Stimulated activated CD4-positive, alpha-beta T cell treated with anti-CD3 and anti-CD28 coated beads, Interleukin-4, amount 100 ng/mL, for 1 hour (primary cell): Measurements from ENCODE around the gene CD48.

Experiments
- DNase-seq: peaks from one replicate; pipeline ENCODE4 v3.0.0-alpha.2; 2020

The CD48 gene

GRCh38 chr1:160646711-160647328 is 64.8 kb downstream of the CD48 start, which contains the start of gene SLAMF1:
Gene SLAMF1 (minus strand): TSS chr1:160647044. CDS start chr1:160646945, 99 bp downstream.
- DNase-seq = no peak

GRCh38 chr1:160646180-160646579 is 65.4 kb downstream of the CD48 start:
- no peak for DNase-seq

GRCh38 chr1:160645386-160646130 is 66.1 kb downstream of the CD48 start:
- no peak for DNase-seq

GRCh38 chr1:160644399-160644798 is 67.2 kb downstream of the CD48 start:
- DNase-seq = no peak

- no peak for DNase-seq
Observed at GRCh38 chr1:160643138-160643537, 68.5 kb downstream of the CD48 start.

- DNase-seq = no peak
Observed at GRCh38 chr1:160642281-160642644, 69.4 kb downstream of the CD48 start.

- no peak for DNase-seq
Observed at GRCh38 chr1:160641323-160642280, 70.0 kb downstream of the CD48 start.

- DNase-seq = no peak
Observed at GRCh38 chr1:160640359-160641123, 71.1 kb downstream of the CD48 start.

- DNase-seq = no peak
Observed at GRCh38 chr1:160639652-160640051, 72.0 kb downstream of the CD48 start.

GRCh38 chr1:160638926-160639325 is 72.7 kb downstream of the CD48 start:
- DNase-seq = no peak

GRCh38 chr1:160638540-160638857 is 73.1 kb downstream of the CD48 start:
- no peak for DNase-seq

- no peak for DNase-seq
Observed at GRCh38 chr1:160637821-160638539, 73.6 kb downstream of the CD48 start.

- DNase-seq = no peak
Observed at GRCh38 chr1:160637065-160637464, 74.6 kb downstream of the CD48 start.

GRCh38 chr1:160636547-160636946 is 75.1 kb downstream of the CD48 start:
- no peak for DNase-seq

- DNase-seq = no peak
Observed at GRCh38 chr1:160636076-160636475, 75.5 kb downstream of the CD48 start.

- DNase-seq = no peak
Observed at GRCh38 chr1:160634543-160635491, 76.8 kb downstream of the CD48 start.

GRCh38 chr1:160633330-160633903 is 78.2 kb downstream of the CD48 start:
- no peak for DNase-seq

GRCh38 chr1:160631983-160632625 is 79.5 kb downstream of the CD48 start:
- DNase-seq = no peak

GRCh38 chr1:160630523-160631451 is 80.8 kb downstream of the CD48 start:
- DNase-seq = no peak
